HEK293 (cell line): ENCODE measurements around the gene NUDT8.

Experiments used
- CTCF ChIA-PET: fragments of 350-600 bp; formaldehyde crosslinking; extraction: SDS; loops from one replicate; lab custom pipeline; 2021; ENCODE audit warnings: antibody characterized with exemption; lab: Yijun Ruan, JAX
- POLR2A ChIA-PET: fragments of 300-600 bp; formaldehyde crosslinking; extraction: SDS; loops from one replicate; lab custom pipeline; 2020; ENCODE audit warnings: antibody characterized with exemption, inconsistent platforms; lab: Yijun Ruan, JAX
- H3K27ac ChIP-seq: fragments of 200-500 bp; sonication (Bioruptor generic); 2 replicates; pipeline ENCODE4 v1.5.1; 2014; ENCODE audit warnings: low read depth, low read length, control low read depth, inconsistent platforms; ENCODE audit errors: extremely low read depth
- H3K36me3 ChIP-seq, 2 experiments: fragments of 200-500 bp in 1 of 2; sonication (Bioruptor generic) in 1 of 2; 1 replicate in 1 of 2; 2 replicates in 1 of 2; pipeline ENCODE4 v1.5.1; 2014 to 2017; ENCODE audit warnings: inconsistent platforms in 2 of 2, low read length in 2 of 2; ENCODE audit not compliant: control insufficient read depth in 2 of 2, insufficient read depth in 1 of 2
- H3K4me1 ChIP-seq: fragments of 200-500 bp; sonication (Bioruptor generic); 2 replicates; pipeline ENCODE4 v1.5.1; 2014; ENCODE audit warnings: mild to moderate bottlenecking, low read length, inconsistent platforms; ENCODE audit not compliant: control insufficient read depth, insufficient read depth
- H3K4me3 ChIP-seq: 2 replicates; pipeline ENCODE4 v1.5.1; 2011; ENCODE audit warnings: low read depth, mild to moderate bottlenecking, control low read depth, low read length, moderate library complexity
- H3K9me3 ChIP-seq: fragments of 200-500 bp; sonication (Bioruptor generic); 2 replicates; pipeline ENCODE4 v1.5.1; 2014; ENCODE audit warnings: low read depth, low read length, inconsistent platforms; ENCODE audit not compliant: control insufficient read depth, insufficient read depth
- CTCF ChIP-seq: fragments of 450-650 bp; formaldehyde crosslinking; IDR thresholded peaks from 2 replicates; pipeline ENCODE4 v1.5.1; 2016; ENCODE audit warnings: missing biosample characterization, missing genetic modification characterization
- EGR2 ChIP-seq: fragments of 450-650 bp; formaldehyde crosslinking; IDR thresholded peaks from 2 replicates; pipeline ENCODE4 v1.5.1; 2016; ENCODE audit warnings: low read depth, missing biosample characterization, missing genetic modification characterization
- KLF9 ChIP-seq: fragments of 450-650 bp; formaldehyde crosslinking; IDR thresholded peaks from 2 replicates; pipeline ENCODE4 v1.5.1; 2016; ENCODE audit warnings: missing biosample characterization, missing genetic modification characterization, low read depth
- PRDM2 ChIP-seq: fragments of 450-650 bp; formaldehyde crosslinking; IDR thresholded peaks from 2 replicates; pipeline ENCODE4 v1.5.1; 2016; ENCODE audit warnings: missing biosample characterization, missing genetic modification characterization, borderline replicate concordance
- REST ChIP-seq: fragments of 450-650 bp; formaldehyde crosslinking; IDR thresholded peaks from 2 replicates; pipeline ENCODE4 v1.5.1; 2016; ENCODE audit warnings: missing biosample characterization, missing genetic modification characterization
- SCRT2 ChIP-seq: fragments of 450-650 bp; formaldehyde crosslinking; IDR thresholded peaks from 2 replicates; pipeline ENCODE4 v1.5.1; 2016; ENCODE audit warnings: missing biosample characterization, missing genetic modification characterization
- ZBTB10 ChIP-seq: fragments of 450-650 bp; formaldehyde crosslinking; IDR thresholded peaks from 2 replicates; pipeline ENCODE4 v1.5.1; 2016; ENCODE audit warnings: missing biosample characterization, missing genetic modification characterization
- ZBTB49 ChIP-seq: fragments of 450-650 bp; formaldehyde crosslinking; IDR thresholded peaks from 2 replicates; pipeline ENCODE4 v1.5.1; 2016; ENCODE audit warnings: missing biosample characterization, missing genetic modification characterization, low read depth
- ZNF112 ChIP-seq: fragments of 450-650 bp; formaldehyde crosslinking; IDR thresholded peaks from 2 replicates; pipeline ENCODE4 v1.5.0; 2017; ENCODE audit warnings: missing biosample characterization, missing genetic modification characterization
- ZNF121 ChIP-seq: fragments of 450-650 bp; formaldehyde crosslinking; IDR thresholded peaks from 2 replicates; pipeline ENCODE4 v1.5.1; 2016; ENCODE audit warnings: missing biosample characterization, missing genetic modification characterization
- ZNF19 ChIP-seq: fragments of 450-650 bp; formaldehyde crosslinking; IDR thresholded peaks from 2 replicates; pipeline ENCODE4; 2016; ENCODE audit warnings: missing biosample characterization, missing genetic modification characterization, low read depth
- ZNF2 ChIP-seq: fragments of 450-650 bp; formaldehyde crosslinking; IDR thresholded peaks from 2 replicates; pipeline ENCODE4 v1.5.1; 2016; ENCODE audit warnings: missing biosample characterization, missing genetic modification characterization
- ZNF350 ChIP-seq: fragments of 450-650 bp; formaldehyde crosslinking; IDR thresholded peaks from 2 replicates; pipeline ENCODE4 v1.5.0; 2017; ENCODE audit warnings: missing biosample characterization, mild to moderate bottlenecking, missing genetic modification characterization
- ZNF37A ChIP-seq: fragments of 450-650 bp; IDR thresholded peaks from 2 replicates; pipeline ENCODE4 v1.5.1; 2018; ENCODE audit warnings: missing biosample characterization, missing genetic modification characterization
- ZNF585B ChIP-seq: fragments of 450-650 bp; formaldehyde crosslinking; IDR thresholded peaks from 2 replicates; pipeline ENCODE4 v1.5.1; 2016; ENCODE audit warnings: missing biosample characterization, missing genetic modification characterization
- ZNF600 ChIP-seq: fragments of 450-650 bp; formaldehyde crosslinking; IDR thresholded peaks from 2 replicates; pipeline ENCODE4 v1.5.1; 2016; ENCODE audit warnings: missing biosample characterization, missing genetic modification characterization
- ZNF704 ChIP-seq: fragments of 450-650 bp; formaldehyde crosslinking; IDR thresholded peaks from 2 replicates; pipeline ENCODE4 v1.5.1; 2016; ENCODE audit warnings: missing biosample characterization, missing genetic modification characterization

The NUDT8 gene

GRCh38 chr11:67600324-67601029 lies 29.3 kb downstream of the NUDT8 start:
- no peak overlapping the region for H3K4me3 ChIP-seq
- H3K4me1 ChIP-seq: no peaks in the 10 kb centered on the region
- CTCF ChIA-PET: interaction anchor here (1.0 to 1.4 kb wide), 2 partner anchors 13 to 17 kb away, joined by 4 to 6 read pairs; partner anchors contain the start of gene GSTP1
- TF ChIP-seq ZNF704 (tag by site-specific recombination) (no peak), REST (tag by site-specific recombination) (no peak), ZNF600 (tag by site-specific recombination) (no peak), EGR2 (tag by site-specific recombination) (no peak), PRDM2 (tag by site-specific recombination) (no peak), ZNF112 (no peak), ZBTB10 (tag by site-specific recombination) (no peak), ZNF37A (tag by site-specific recombination) (no peak), ZNF19 (tag by site-specific recombination) (no peak), ZNF2 (tag by site-specific recombination) (no peak), ZBTB49 (tag by site-specific recombination) (no peak), SCRT2 (no peak), CTCF (tag by site-specific recombination) (no peak), ZNF350 (no peak), ZNF585B (tag by site-specific recombination) (no peak), KLF9 (no peak), ZNF121 (tag by site-specific recombination) (no peak)
- no peaks in the 10 kb centered on the region for H3K36me3 ChIP-seq
- no peak overlapping the region for H3K27ac ChIP-seq
- no peaks in the 10 kb centered on the region for H3K9me3 ChIP-seq
- POLR2A ChIA-PET: no interaction called here
